ENCODE results near the gene ZMIZ1.

DNA sequence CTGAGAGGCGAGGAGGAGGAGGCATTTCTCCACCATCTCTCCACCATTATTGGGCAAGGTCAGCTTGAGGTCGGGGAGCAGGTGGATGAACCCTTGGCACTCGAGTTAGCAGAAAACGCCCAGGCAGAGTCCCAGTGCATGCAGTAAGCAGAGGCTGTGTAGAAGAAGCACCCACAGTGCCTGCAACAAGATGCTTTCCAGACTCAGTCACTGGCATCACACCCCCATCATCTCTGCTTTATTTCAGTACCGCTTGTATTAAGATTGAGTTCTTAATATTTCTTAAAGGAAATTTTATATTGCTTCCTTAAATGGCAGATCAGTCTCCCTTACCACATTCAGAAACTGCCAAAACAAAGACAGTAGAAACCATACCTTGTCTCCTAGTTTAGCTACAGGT lies 156.2 kb downstream of the ZMIZ1 start:
- TF ChIP-seq, protein P1, sequence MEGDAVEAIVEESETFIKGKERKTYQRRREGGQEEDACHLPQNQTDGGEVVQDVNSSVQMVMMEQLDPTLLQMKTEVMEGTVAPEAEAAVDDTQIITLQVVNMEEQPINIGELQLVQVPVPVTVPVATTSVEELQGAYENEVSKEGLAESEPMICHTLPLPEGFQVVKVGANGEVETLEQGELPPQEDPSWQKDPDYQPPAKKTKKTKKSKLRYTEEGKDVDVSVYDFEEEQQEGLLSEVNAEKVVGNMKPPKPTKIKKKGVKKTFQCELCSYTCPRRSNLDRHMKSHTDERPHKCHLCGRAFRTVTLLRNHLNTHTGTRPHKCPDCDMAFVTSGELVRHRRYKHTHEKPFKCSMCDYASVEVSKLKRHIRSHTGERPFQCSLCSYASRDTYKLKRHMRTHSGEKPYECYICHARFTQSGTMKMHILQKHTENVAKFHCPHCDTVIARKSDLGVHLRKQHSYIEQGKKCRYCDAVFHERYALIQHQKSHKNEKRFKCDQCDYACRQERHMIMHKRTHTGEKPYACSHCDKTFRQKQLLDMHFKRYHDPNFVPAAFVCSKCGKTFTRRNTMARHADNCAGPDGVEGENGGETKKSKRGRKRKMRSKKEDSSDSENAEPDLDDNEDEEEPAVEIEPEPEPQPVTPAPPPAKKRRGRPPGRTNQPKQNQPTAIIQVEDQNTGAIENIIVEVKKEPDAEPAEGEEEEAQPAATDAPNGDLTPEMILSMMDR (IDR thresholded peaks at IDR 0.05) = no peak
- no peak for TF ChIP-seq POLR2A (IDR thresholded peaks at IDR 0.05)

Measured in adrenal gland (tissue), 5 donors.